SKM-1 treated with dmso at 0.1 percent for 144 hours (cell line): ENCODE data around the gene ATP9B.

Experiments used
- DNase-seq: peaks from one replicate; lab custom pipeline; 2025; ENCODE audit not compliant: unreplicated experiment; lab: John Stamatoyannopoulos, UW

The ATP9B gene

DNA sequence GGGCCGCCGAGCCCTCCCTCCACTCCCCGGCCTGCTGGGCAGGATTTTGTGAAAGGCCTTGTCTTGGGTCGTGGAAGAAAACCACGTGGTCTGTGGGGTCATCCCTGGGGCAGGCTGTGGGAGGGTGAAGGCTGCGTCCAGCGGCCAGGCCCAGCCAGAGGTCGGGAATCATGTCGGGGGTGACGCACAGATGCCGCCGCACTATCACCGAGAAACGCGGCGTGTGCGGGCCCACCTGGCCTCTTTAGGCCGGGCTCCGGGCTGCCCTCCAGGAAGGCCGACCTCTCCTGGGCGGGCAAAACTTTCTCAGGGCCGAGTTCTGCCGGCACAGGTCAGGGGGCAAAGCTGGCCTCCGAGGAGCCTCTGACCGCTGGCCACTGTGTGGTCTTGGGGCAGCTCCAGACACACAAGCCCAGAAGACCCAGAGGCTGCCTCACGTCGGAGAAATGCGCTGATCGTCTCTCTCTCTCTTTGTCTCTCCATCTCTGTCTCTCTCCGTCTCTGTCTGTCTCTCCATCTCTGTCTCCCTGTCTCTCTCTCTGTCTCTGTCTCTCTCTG is 354.9 kb downstream of the ATP9B start:
- no peak for DNase-seq

DNA sequence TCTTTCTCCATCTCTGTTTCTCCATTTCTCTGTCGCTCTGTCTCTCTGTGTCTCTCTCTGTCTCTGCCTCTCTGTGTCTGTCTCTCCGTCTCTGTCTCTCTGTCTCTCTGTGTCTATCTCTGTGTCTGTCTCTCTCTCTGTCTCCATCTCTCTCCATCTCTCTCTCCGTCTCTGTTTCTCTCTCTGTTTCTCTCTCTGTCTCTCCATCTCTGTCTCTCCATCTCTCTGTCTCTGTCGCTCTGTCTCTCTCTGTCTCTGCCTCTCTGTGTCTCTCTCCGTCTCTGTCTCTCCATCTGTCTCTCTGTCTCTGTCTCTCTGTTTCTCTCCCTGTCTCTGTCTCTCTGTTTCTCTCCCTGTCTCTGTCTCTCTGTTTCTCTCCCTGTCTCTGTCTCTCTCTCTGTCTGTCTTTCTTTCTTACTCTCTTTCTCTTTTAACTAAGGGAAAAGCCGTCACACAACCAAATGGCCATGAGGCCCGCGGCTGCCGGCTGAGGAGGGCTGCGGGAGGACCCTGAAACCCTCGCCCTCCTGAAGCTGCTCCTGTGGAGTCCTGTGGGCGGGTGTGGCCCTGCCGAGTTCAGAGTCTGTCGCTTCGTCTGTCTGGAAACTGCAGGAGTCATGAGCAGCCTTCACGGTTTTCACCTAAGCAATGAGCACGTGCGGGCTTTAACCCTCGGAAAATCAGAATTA is 355.8 kb downstream of the ATP9B start:
- DNase-seq, result no peak

- DNase-seq, result no peak
These were observed 356.3 kb downstream of the ATP9B start for GRCh38 chr18:79425569-79425886.

DNA sequence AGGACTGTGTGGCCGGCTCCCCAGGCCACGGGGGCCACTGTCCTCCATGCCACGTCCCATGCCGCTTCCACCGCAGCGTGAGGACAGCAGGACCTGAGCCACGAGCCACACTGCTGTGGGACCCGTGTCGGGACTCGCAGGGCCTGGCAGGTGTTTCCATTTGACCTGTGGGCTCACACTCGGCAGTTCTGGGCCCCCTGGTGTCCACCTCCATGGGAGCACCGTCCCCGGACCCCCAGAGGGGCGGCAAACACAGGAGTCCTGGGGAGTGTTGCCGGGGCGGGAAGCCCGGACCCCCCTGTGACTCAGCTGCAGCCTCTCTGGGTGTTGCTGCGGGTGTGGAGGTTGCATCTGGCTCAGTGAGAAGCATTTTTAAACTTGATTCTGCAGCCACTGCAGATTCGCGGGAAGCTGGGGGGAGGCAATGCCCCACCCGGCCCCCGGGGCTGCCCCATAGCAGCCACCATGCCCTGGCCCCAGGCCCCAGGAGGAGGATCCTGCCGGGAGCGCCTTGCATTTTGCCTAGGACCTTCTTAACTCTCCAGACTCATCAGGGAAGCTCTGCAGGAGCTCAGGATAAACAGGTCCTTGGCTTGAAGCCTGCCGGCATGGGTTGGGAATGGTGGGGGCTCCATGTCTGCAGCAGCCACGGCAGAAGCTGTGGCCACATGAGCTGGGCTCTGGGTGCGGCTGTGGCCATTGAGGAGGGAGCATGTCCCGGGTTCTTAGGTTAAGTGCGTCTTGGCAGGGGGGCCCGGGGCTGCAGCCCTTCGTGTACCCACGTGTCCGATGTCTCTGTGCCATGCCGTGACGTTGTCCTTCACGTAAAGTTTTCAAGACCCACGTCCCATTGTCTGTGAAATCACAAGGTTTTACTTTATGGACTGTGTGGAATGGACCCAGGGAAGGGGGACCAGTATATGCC is 357.4 kb downstream of the ATP9B start:
- DNase-seq, result no peak

- DNase-seq, result no peak
These were observed 358.4 kb downstream of the ATP9B start for GRCh38 chr18:79427368-79428225.
